Progenitor cell of endocrine pancreas (in vitro differentiated cells): ENCODE measurements around the gene RNF224. TPM values are rescaled to one million over a fixed set of nuclear protein-coding genes. Genes with fewer than 3 reads are reported as not detected.

Experiments used
- DNase-seq: peaks from one replicate; pipeline ENCODE4 v3.0.0; 2021; ENCODE audit warnings: low spot score; ENCODE audit not compliant: unreplicated experiment
- H3K27ac Mint-ChIP-seq: 2 replicates; pipeline ENCODE4 v1.8.0; 2021; ENCODE audit warnings: mild to moderate bottlenecking, moderate library complexity, mixed read lengths
- H3K27me3 Mint-ChIP-seq: 2 replicates; pipeline ENCODE4 v1.8.0; 2021; ENCODE audit warnings: mixed read lengths
- H3K36me3 Mint-ChIP-seq: 2 replicates; pipeline ENCODE4 v1.8.0; 2022; ENCODE audit warnings: mixed read lengths; ENCODE audit not compliant: insufficient read depth
- H3K4me1 Mint-ChIP-seq: 2 replicates; pipeline ENCODE4 v1.8.0; 2021; ENCODE audit warnings: low read depth, mixed read lengths
- H3K4me3 Mint-ChIP-seq: 2 replicates; pipeline ENCODE4 v1.8.0; 2021; ENCODE audit warnings: low read depth, mild to moderate bottlenecking, moderate library complexity, mixed read lengths
- H3K9me3 Mint-ChIP-seq: 2 replicates; pipeline ENCODE4 v1.8.0; 2021; ENCODE audit warnings: low read depth, mixed read lengths
- CTCF ChIP-seq: fragments of 200-600 bp; sonication (generic); IDR thresholded peaks from one replicate; pipeline ENCODE4 v1.5.0; 2021; ENCODE audit warnings: antibody characterized with exemption, mild to moderate bottlenecking; ENCODE audit not compliant: unreplicated experiment
- total RNA-seq: library from RNA; stranded (reverse); gene quantifications from 2 replicates; pipeline ENCODE4 v1.2.1, GENCODE V29; 2021

Gene RNF224
- total RNA-seq, 1 donor from 2014 or later: 0.53 TPM

GRCh38 chr9:137232101-137232500, 4.8 kb downstream of the RNF224 start:
- H3K4me3 Mint-ChIP-seq: no peak overlapping the region
- TF ChIP-seq CTCF: no peak
- H3K27me3 Mint-ChIP-seq: no peaks in the 10 kb centered on the region

GRCh38 chr9:137232510-137232909, 5.2 kb downstream of the RNF224 start:
- no peaks in the 10 kb centered on the region for H3K9me3 Mint-ChIP-seq
- no peaks in the 10 kb centered on the region for H3K27me3 Mint-ChIP-seq
- no peak overlapping the region for H3K27ac Mint-ChIP-seq
- no peak overlapping the region for H3K4me3 Mint-ChIP-seq
- TF ChIP-seq CTCF: no peak
- peaks cover 15% of the 10 kb centered on the region for H3K4me1 Mint-ChIP-seq
- H3K36me3 Mint-ChIP-seq: no peaks in the 10 kb centered on the region
- DNase-seq: no peak

More at GRCh38 chr9:137232101-137232500, 4.8 kb downstream of the RNF224 start:
- no peaks in the 10 kb centered on the region for H3K9me3 Mint-ChIP-seq
- H3K36me3 Mint-ChIP-seq: no peaks in the 10 kb centered on the region
- DNase-seq: no peak
- peaks cover 17% of the 10 kb centered on the region for H3K4me1 Mint-ChIP-seq
- H3K27ac Mint-ChIP-seq: no peak overlapping the region

- H3K9me3 Mint-ChIP-seq: no peaks in the 10 kb centered on the region
- H3K27me3 Mint-ChIP-seq: no peaks in the 10 kb centered on the region
- TF ChIP-seq CTCF: no peak
- peaks cover 14% of the 10 kb centered on the region for H3K4me1 Mint-ChIP-seq
- H3K36me3 Mint-ChIP-seq: no peaks in the 10 kb centered on the region
- no peak for DNase-seq
- no peak overlapping the region for H3K4me3 Mint-ChIP-seq
- no peak overlapping the region for H3K27ac Mint-ChIP-seq
These were observed 6.1 kb downstream of the RNF224 start for GRCh38 chr9:137233143-137233980.

GRCh38 chr9:137234055-137234697, 6.9 kb downstream of the RNF224 start:
- H3K27me3 Mint-ChIP-seq: no peaks in the 10 kb centered on the region

More at GRCh38 chr9:137234055-137234697, 6.9 kb downstream of the RNF224 start:
- Mint-ChIP-seq H3K36me3 (no peaks in the 10 kb centered on the region), H3K4me1 (peaks cover 17% of the 10 kb centered on the region), H3K9me3 (no peaks in the 10 kb centered on the region), H3K4me3 (no peak overlapping the region), H3K27ac (no peak overlapping the region)
- no peak for TF ChIP-seq CTCF
- DNase-seq: no peak
